Amygdala (tissue), 56 donors: Measurements from ENCODE around the gene KCNK13.
A peak's percentile ranks its signal among the peaks of the same experiment; 100 is the strongest.
"Not testable (repeated sequence)": the region's sequence is repeated elsewhere in the genome, so short reads cannot be mapped to it uniquely, and the experiment has no call there.

ENCODE experiments used
- DNase-seq, 56 donors: peaks; one replicate each; lab custom pipeline; 2025; lab: John Stamatoyannopoulos, UW

Gene KCNK13

GRCh38 chr14:90060312-90060964 lies 1.4 kb upstream of the KCNK13 start:
- peak in 48 of 56 donors; percentile 5 to 81 (median 47) for DNase-seq

- peak in 1 of 56 donors; percentile 14 for DNase-seq
Measured at GRCh38 chr14:90060965-90061684, 669 bp upstream of the KCNK13 start.

GRCh38 chr14:90062127-90062794 lies 467 bp downstream of the KCNK13 start:
- DNase-seq: peak in 1 of 56 donors; percentile 2

- no peak for DNase-seq
Measured at GRCh38 chr14:90062822-90063539, 1.2 kb downstream of the KCNK13 start.

GRCh38 chr14:90072350-90072749 lies 10.6 kb downstream of the KCNK13 start:
- DNase-seq: no peak

GRCh38 chr14:90079576-90079975 lies 17.8 kb downstream of the KCNK13 start:
- DNase-seq: no peak

GRCh38 chr14:90087433-90087832 lies 25.6 kb downstream of the KCNK13 start:
- peak in 18 of 56 donors; percentile 1 to 71 (median 18) for DNase-seq

- no peak for DNase-seq
Measured at GRCh38 chr14:90088176-90088575, 26.4 kb downstream of the KCNK13 start.

GRCh38 chr14:90089486-90089885 lies 27.7 kb downstream of the KCNK13 start:
- not testable (repeated sequence) for DNase-seq

- DNase-seq: no peak
Measured at GRCh38 chr14:90091393-90091792, 29.6 kb downstream of the KCNK13 start.

GRCh38 chr14:90093942-90094595 lies 32.3 kb downstream of the KCNK13 start:
- no peak for DNase-seq

- no peak for DNase-seq
Measured at GRCh38 chr14:90095096-90095495, 33.3 kb downstream of the KCNK13 start.

GRCh38 chr14:90096566-90096965 lies 34.8 kb downstream of the KCNK13 start:
- no peak for DNase-seq

- no peak for DNase-seq
Measured at GRCh38 chr14:90103808-90104207, 42.0 kb downstream of the KCNK13 start.

- peak in 33 of 56 donors; percentile 2 to 55 (median 22) for DNase-seq
Measured at GRCh38 chr14:90105756-90106155, 44.0 kb downstream of the KCNK13 start.

GRCh38 chr14:90107789-90108188 lies 46.0 kb downstream of the KCNK13 start:
- peak in 3 of 56 donors; percentile 1 to 37 (median 7) for DNase-seq

GRCh38 chr14:90109858-90110257 lies 48.1 kb downstream of the KCNK13 start:
- no peak for DNase-seq

GRCh38 chr14:90111895-90112534 lies 50.2 kb downstream of the KCNK13 start:
- no peak for DNase-seq

GRCh38 chr14:90114554-90114953 lies 52.8 kb downstream of the KCNK13 start:
- no peak for DNase-seq

- DNase-seq: no peak
Measured at GRCh38 chr14:90115780-90116179, 54.0 kb downstream of the KCNK13 start.
